Heart right ventricle (tissue), 16 donors: ENCODE measurements around the gene KIF4B. TPM values are rescaled to one million over a fixed set of nuclear protein-coding genes. Genes with fewer than 3 reads are reported as not detected.

Experiments
- ATAC-seq, 8 donors: fragments of 200-7000 bp; cut with Tn5 transposase; one replicate each; pipeline ENCODE4 v1.9.1; 2020; ENCODE audit warnings: mild to moderate bottlenecking in 8 of 8, moderate library complexity in 8 of 8, moderate number of reproducible peaks in 1 of 8
- DNase-seq, 2 donors: peaks; one replicate each; pipeline ENCODE4 v3.0.0-alpha.2; 2020
- H3K27ac ChIP-seq, 10 donors: fragments of 200-600 bp; sonication (generic) in 2 of 10; one replicate each; pipeline versions ENCODE4 v1.5.0 to v1.8.0; 2020 to 2022; ENCODE audit warnings: mild to moderate bottlenecking in 3 of 10
- H3K27me3 ChIP-seq, 7 donors: fragments of 200-600 bp; one replicate each; pipeline ENCODE4 v1.8.0; 2021 to 2022; ENCODE audit warnings: mild to moderate bottlenecking in 2 of 7
- H3K36me3 ChIP-seq, 9 donors: fragments of 200-600 bp; sonication (generic) in 1 of 9; one replicate each; pipeline versions ENCODE4 v1.5.0 to v1.8.0; 2020 to 2022; ENCODE audit warnings: mild to moderate bottlenecking in 2 of 9
- H3K4me1 ChIP-seq, 9 donors: fragments of 200-600 bp; sonication (generic) in 1 of 9; one replicate each; pipeline versions ENCODE4 v1.5.0 to v1.8.0; 2020 to 2022; ENCODE audit warnings: mild to moderate bottlenecking in 4 of 9
- H3K4me3 ChIP-seq, 10 donors: fragments of 200-600 bp; sonication (generic) in 2 of 10; one replicate each; pipeline versions ENCODE4 v1.5.0 to v1.8.0; 2020 to 2022; ENCODE audit warnings: mild to moderate bottlenecking in 7 of 10, moderate library complexity in 2 of 10
- H3K9me3 ChIP-seq, 11 donors: fragments of 200-600 bp in 10 of 11; sonication (generic) in 2 of 11; one replicate each; pipeline versions ENCODE4 v1.5.0 to v1.8.0; 2013 to 2022; ENCODE audit warnings: mild to moderate bottlenecking in 2 of 11, control low read depth in 1 of 11, moderate library complexity in 1 of 11
- CTCF ChIP-seq, 9 donors: fragments of 200-600 bp; sonication (generic) in 2 of 9; IDR thresholded peaks; one replicate each; pipeline versions ENCODE4 v1.5.0 to v1.8.0; 2021 to 2022; ENCODE audit warnings: antibody characterized with exemption in 9 of 9, mild to moderate bottlenecking in 5 of 9, moderate library complexity in 1 of 9
- WGBS, 2 donors: extraction: QIAGEN DNeasy Blood & Tissue Kit; methylation state at CpG; one replicate each; pipeline ENCODE4 v1.1.7; 2013; ENCODE audit warnings: inconsistent platforms in 1 of 2; 5-methylcytosine and 5-hydroxymethylcytosine counted together
- intact Hi-C, 10 donors: fragments of 100-400 bp; cut with DNase I; formaldehyde crosslinking; loops; one replicate each; pipeline versions ENCODE4 v1.11.1 to v1.14.2; 2022
- long read RNA-seq, 3 donors: library from polyadenylated mRNA; unstranded; transcript quantifications; one replicate each; pipeline ENCODE4 v2.0.0, GENCODE V29; 2020 to 2021
- polyA plus RNA-seq, 2 donors: library from polyadenylated mRNA; stranded (reverse); fragments of 200-250 nt; gene quantifications; one replicate each; pipeline ENCODE4 v1.2.3, GENCODE V29; 2013
- total RNA-seq, 10 donors: library from RNA; stranded (reverse); fragmentation: NEBNext Ultra II Directional in 3 of 10; extraction: Animal tissue kit (Norgen Biotek cat#: 25700) in 3 of 10; gene quantifications; one replicate each; pipeline versions ENCODE4 v1.2.1 to v1.2.4, GENCODE V29; 2021 to 2023
- donor health status: Arrhythmogenic right ventricular cardiomyopathy.
- donor health status: ischemic (EF 13 %, LVEDD 7.1; RV severe dilation, severe dysfunction).
- donor health status: healthy with polysubstance abuse.
- donor health status: DM: no; HTN: yes; CAD: no.
- donor health status: DM: no; HTN: no; CAD: no.
- donor health status: ischemic (EF 25% LVEDD 6.9; RV normal size, moderate dysfunction).
- donor health status: ischemic (EF 25% LVEDD 5.7; RV mildly dilated, moderate dysfunction).
- donor health status: healthy.
- donor health status: DM: yes; HTN: yes; CAD: no.
- donor health status: Ischemic cardiomyopathy.
- donor health status: ischemic (EF 35%, LVEDD 5.7; RV mildly dilated, moderate dysfunction).
- donor health status: nonischemic (EF 11% LVEDD 7.7; RV severe dilation, severe dysfunction).
- donor health status: DM: yes; HTN: yes; CAD: no.
- donor health status: PGD.
- donor health status: ischemic (EF 29% LVEDD 5.4; RV normal size, mild dysfunction).
- donor health status: nonischemic (EF 23%, LVEDD 6.1; RV moderate dilation, normal function).

KIF4B gene
- under 1 TPM in 4 of 10 donors, not detected in 6; 0.05 to 0.11 (median 0.08) TPM for total RNA-seq
- polyA plus RNA-seq = not detected
- long read RNA-seq, donor 1 = 0 reads
- long read RNA-seq, donor 2 = 0 reads
- long read RNA-seq, donor 3 = 0 reads

- 94% methylated on average over 21 of the region's 21 CpGs for WGBS, 2 donors
- Histone ChIP-seq H3K9me3 (peaks cover 0 to 7% (median 0%) of the 10 kb centered on the region in 11 donors), H3K27ac (no peak within 1 kb of the TSS), H3K36me3 (no peaks in the 10 kb centered on the region), H3K4me1 (no peaks in the 10 kb centered on the region), H3K27me3 (peaks cover 0 to 6% (median 0%) of the 10 kb centered on the region in 7 donors), H3K4me3 (no peak within 1 kb of the TSS)
- ATAC-seq = no peak
- no peak for DNase-seq
- intact Hi-C loops = no loop called here
- no peak for TF ChIP-seq CTCF (IDR thresholded peaks at IDR 0.05)
Observed at GRCh38 chr5:155013526-155013925, at the start of gene KIF4B. Gene KIF4B (plus strand): TSS chr5:155013755. CDS start chr5:155013860, 105 bp downstream.

- intact Hi-C loops = loop anchor here in 1 of 10 donors (5.0 kb wide), 1 partner anchor 171 kb away; no protein-coding TSS in a partner anchor
- H3K27me3 ChIP-seq = no peaks in the 10 kb centered on the region
- H3K4me1 ChIP-seq = peaks cover 0 to 32% (median 14%) of the 10 kb centered on the region in 9 donors
- peak in 1 of 2 donors; percentile 9 for DNase-seq
- peak overlapping the region in 2 of 10 donors; percentile 10 to 19 for H3K4me3 ChIP-seq
- 72 to 80% methylated on average over 7 of the region's 7 CpGs for WGBS, 2 donors
- H3K9me3 ChIP-seq = no peaks in the 10 kb centered on the region
- H3K27ac ChIP-seq = peak overlapping the region in 9 of 10 donors; percentile 44 to 76 (median 59)
- no peak for TF ChIP-seq CTCF (IDR thresholded peaks at IDR 0.05)
- peaks cover 0 to 64% (median 28%) of the 10 kb centered on the region in 9 donors for H3K36me3 ChIP-seq
- ATAC-seq = peak in 7 of 8 donors; percentile 53 to 92 (median 71)
Observed at GRCh38 chr5:154966081-154966841, 47.3 kb upstream of the KIF4B start.

- DNase-seq = no peak
- no peak for TF ChIP-seq CTCF (IDR thresholded peaks at IDR 0.05)
- no peaks in the 10 kb centered on the region for H3K27me3 ChIP-seq
- no peak for ATAC-seq
- intact Hi-C loops = loop anchor here in 1 of 10 donors (5.0 kb wide), 1 partner anchor 170 kb away; no protein-coding TSS in a partner anchor
- H3K9me3 ChIP-seq = no peaks in the 10 kb centered on the region
- peak overlapping the region in 2 of 10 donors; percentile 10 to 19 for H3K4me3 ChIP-seq
- H3K27ac ChIP-seq = peak overlapping the region in 8 of 10 donors; percentile 44 to 76 (median 56)
- whole genome bisulfite sequencing, 2 donors = 76 to 77% methylated on average over 3 of the region's 3 CpGs
- H3K36me3 ChIP-seq = peaks cover 0 to 58% (median 23%) of the 10 kb centered on the region in 9 donors
- H3K4me1 ChIP-seq = peaks cover 0 to 32% (median 14%) of the 10 kb centered on the region in 9 donors
Observed at GRCh38 chr5:154966874-154967273, 46.7 kb upstream of the KIF4B start.

GRCh38 chr5:154967421-154968024 is 46.0 kb upstream of the KIF4B start:
- peak; percentile 18 to 69 (median 54) for TF ChIP-seq CTCF (IDR thresholded peaks at IDR 0.05)
- Histone ChIP-seq H3K36me3 (peaks cover 0 to 51% (median 16%) of the 10 kb centered on the region in 9 donors), H3K9me3 (no peaks in the 10 kb centered on the region), H3K27me3 (no peaks in the 10 kb centered on the region), H3K4me1 (peaks cover 0 to 32% (median 14%) of the 10 kb centered on the region in 9 donors), H3K4me3 (peak overlapping the region in 2 of 10 donors; percentile 10 to 19), H3K27ac (peak overlapping the region in 2 of 10 donors; percentile 59 to 76)
- ATAC-seq = peak in 2 of 8 donors; percentile 31 to 62
- WGBS, 2 donors = 66 to 68% methylated on average over 5 of the region's 5 CpGs
- intact Hi-C loops = loop anchor here in 1 of 10 donors (5.0 kb wide), 1 partner anchor 170 kb away; no protein-coding TSS in a partner anchor
- DNase-seq = peak in 1 of 2 donors; percentile 16
